ENCODE data around the gene ZNF174.

The ZNF174 gene

GRCh38 chr16:3458278-3458851, 57.4 kb downstream of the ZNF174 start:
- H3K27me3 ChIP-seq: no peaks in the 10 kb centered on the region
- peak overlapping the region; percentile 94 for H3K27ac ChIP-seq
- H3K9me3 ChIP-seq: no peaks in the 10 kb centered on the region
- peaks cover 50 to 60% of the 10 kb centered on the region in 2 experiments for H3K4me1 ChIP-seq (ENCODE audit: control insufficient read depth in 1 of 2, insufficient read depth in 1 of 2, low read depth in 1 of 2, low read length in 1 of 2)
- peak overlapping the region; percentile 85 to 88 for H3K4me3 ChIP-seq (ENCODE audit: low read depth in 1 of 2, low read length in 1 of 2)
- no peak for TF ChIP-seq CTCF (IDR thresholded peaks at IDR 0.05)
- peaks cover 3% of the 10 kb centered on the region for H3K36me3 ChIP-seq

- peak overlapping the region; percentile 94 for H3K27ac ChIP-seq
- peak overlapping the region; percentile 85 to 88 for H3K4me3 ChIP-seq (ENCODE audit: low read depth in 1 of 2, low read length in 1 of 2)
- H3K36me3 ChIP-seq: peaks cover 3% of the 10 kb centered on the region
- H3K9me3 ChIP-seq: no peaks in the 10 kb centered on the region
- H3K4me1 ChIP-seq (ENCODE audit: control insufficient read depth in 1 of 2, insufficient read depth in 1 of 2, low read depth in 1 of 2, low read length in 1 of 2): peaks cover 50 to 60% of the 10 kb centered on the region in 2 experiments
- H3K27me3 ChIP-seq: no peaks in the 10 kb centered on the region
- no peak for TF ChIP-seq CTCF (IDR thresholded peaks at IDR 0.05)
Measured at GRCh38 chr16:3458852-3459361, 57.9 kb downstream of the ZNF174 start.
